Pancreas (tissue), 10 donors: ENCODE measurements around the gene PWWP2B. TPM values are rescaled to one million over a fixed set of nuclear protein-coding genes. Genes with fewer than 3 reads are reported as not detected.

ENCODE experiments used
- ATAC-seq, 4 donors: fragments of 200-7000 bp; cut with Tn5 transposase; one replicate each; pipeline versions ENCODE4 v1.8.0 to v1.9.1; 2020; ENCODE audit warnings: mild to moderate bottlenecking in 4 of 4, moderate library complexity in 4 of 4
- DNase-seq, 6 donors: peaks; one replicate each; pipeline ENCODE4 v3.0.0-alpha.2; 2020
- FAIRE-seq: peaks from 2 replicates; lab custom pipeline; 2012; peaks lifted over from hg19 to GRCh38; lab: Jason Lieb, UNC
- H3K27ac ChIP-seq, 4 donors: fragments of 200-600 bp; sonication (generic); 1 replicate in 3 of 4; 2 replicates in 1 of 4; pipeline versions ENCODE4 v1.5.0 to v1.8.0; 2020
- H3K27me3 ChIP-seq, 4 donors: fragments of 200-600 bp; one replicate each; pipeline ENCODE4 v1.8.0; 2021
- H3K36me3 ChIP-seq, 3 donors: fragments of 200-600 bp; sonication (generic) in 1 of 3; one replicate each; pipeline versions ENCODE4 v1.5.0 to v1.8.0; 2020 to 2021
- H3K4me1 ChIP-seq, 3 donors: fragments of 200-600 bp; one replicate each; pipeline ENCODE4 v1.8.0; 2021
- H3K4me3 ChIP-seq, 4 donors: fragments of 200-600 bp; sonication (generic) in 2 of 4; one replicate each; pipeline versions ENCODE4 v1.5.0 to v1.8.0; 2020 to 2021
- H3K9me3 ChIP-seq, 4 donors: fragments of 200-600 bp; one replicate each; pipeline ENCODE4 v1.8.0; 2021
- WGBS, 2 donors: extraction: QIAGEN DNeasy Blood & Tissue Kit; methylation state at CpG; one replicate each; pipeline ENCODE4 v1.1.7; 2013; 5-methylcytosine and 5-hydroxymethylcytosine counted together
- intact Hi-C, 3 donors: fragments of 100-400 bp; cut with DNase I; formaldehyde crosslinking; loops; one replicate each; pipeline versions ENCODE4 v1.11.1 to v1.14.2; 2022
- polyA plus RNA-seq, 2 donors: library from polyadenylated mRNA; stranded (reverse); fragments of 200-250 nt; gene quantifications; one replicate each; pipeline ENCODE4 v1.2.3, GENCODE V29; 2013
- total RNA-seq, 6 donors: library from RNA; stranded (reverse); fragmentation: NEBNext Ultra II Directional in 4 of 6; extraction: Animal tissue kit (Norgen Biotek cat#: 25700) in 4 of 6; gene quantifications; one replicate each; pipeline versions ENCODE4 v1.2.1 to v1.2.4, GENCODE V29; 2021 to 2023
- TF ChIP-seq, protein P1 (sequence below), 4 donors: fragments of 200-600 bp; sonication (generic) in 3 of 4; IDR thresholded peaks; one replicate each; pipeline versions ENCODE4 v1.5.0 to v1.8.0; 2021; ENCODE audit warnings: antibody characterized with exemption in 4 of 4
- donor health status: healthy with polysubstance abuse.
- donor health status: DM: no; HTN: no; CAD: no; lungs with moderate emphysema.
- donor health status: DM: no; HTN: no; CAD: no.
- donor health status: control.
- donor health status: control.
- donor health status: Bipolar disorder and iron deficiency.
- donor health status: DM: yes; HTN: yes; CAD: no.
- donor health status: DM: no; HTN: no; CAD: no.
- donor health status: DM: no; HTN: no; CAD: no.
- donor health status: DM: yes; HTN: yes; CAD: no.

Gene PWWP2B
- total and polyA plus RNA-seq, 8 donors, result 17.8 to 44.1 (median 25.2) TPM

DNA sequence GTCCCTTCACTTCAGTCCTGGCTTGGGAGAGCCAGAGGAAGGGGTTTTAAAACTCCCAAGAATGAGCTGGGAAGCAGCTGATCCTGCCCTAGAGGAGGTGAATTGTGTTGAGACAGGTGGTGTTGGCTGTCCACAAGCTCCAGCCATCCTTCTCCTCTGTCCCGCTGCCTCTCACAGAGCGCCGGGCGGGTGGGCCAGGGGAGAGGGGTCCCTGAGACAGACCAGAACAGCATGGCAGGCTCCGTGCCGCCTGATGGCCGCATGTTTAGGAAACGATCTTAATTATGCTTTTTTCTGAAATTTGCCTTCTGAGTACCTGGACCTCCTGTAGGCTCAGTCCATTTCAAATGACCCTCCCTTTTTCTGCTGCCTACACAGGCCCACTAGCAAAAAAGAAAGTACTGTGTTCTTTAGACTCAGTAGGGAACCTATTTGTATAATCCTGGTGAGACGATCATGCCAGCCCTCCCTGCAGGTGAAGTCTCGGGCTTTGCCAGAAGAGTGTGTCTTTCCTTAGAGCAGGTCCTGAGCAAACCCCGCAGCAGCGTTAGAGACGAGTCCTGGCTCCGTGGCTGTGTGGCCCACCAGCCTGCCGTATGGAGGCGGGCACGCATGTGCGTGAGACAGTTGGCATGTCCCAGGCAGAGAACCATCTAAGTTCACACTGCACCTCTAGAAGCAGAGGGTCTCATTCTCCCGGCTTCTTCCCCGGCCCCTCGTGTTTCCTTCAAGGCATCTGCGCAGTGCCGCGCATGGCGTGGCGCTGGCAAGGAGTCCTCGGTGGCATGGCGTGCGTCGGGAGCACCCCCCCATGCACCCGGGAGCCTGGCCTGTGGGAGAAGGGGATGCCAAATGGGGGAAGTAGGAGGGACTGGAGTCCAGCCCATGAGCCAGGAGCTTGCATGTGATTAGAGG lies 26.3 kb upstream of the PWWP2B start:
- intact Hi-C loops, result no loop called here
- peak in 1 of 6 donors; percentile 41 for DNase-seq

DNA sequence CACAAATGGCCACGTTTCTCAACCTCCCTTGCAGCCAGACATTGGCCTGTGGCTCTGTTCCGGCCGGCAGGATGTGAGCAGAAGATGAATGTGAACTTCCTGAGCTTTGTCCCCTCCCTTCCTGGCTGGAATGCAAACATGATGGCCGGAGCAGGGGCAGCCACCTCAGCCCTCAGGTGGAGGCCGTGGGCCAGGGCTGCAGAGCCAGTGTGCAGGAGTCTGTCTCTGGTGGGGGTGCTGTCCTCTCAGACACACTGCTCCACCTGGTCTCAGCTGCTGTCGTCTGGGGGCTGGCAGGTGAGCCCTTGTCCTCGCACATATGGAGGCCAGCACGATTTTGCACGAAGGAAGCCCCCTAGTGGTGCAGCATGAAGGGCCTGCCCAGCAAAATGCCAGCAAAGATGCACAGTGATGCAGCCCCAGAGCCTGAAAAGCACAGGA lies 25.3 kb upstream of the PWWP2B start:
- no peak overlapping the region for H3K4me3 ChIP-seq
- H3K9me3 ChIP-seq, result no peaks in the 10 kb centered on the region
- ATAC-seq, result no peak
- intact Hi-C loops, result no loop called here
- no peaks in the 10 kb centered on the region for H3K27me3 ChIP-seq
- no peaks in the 10 kb centered on the region for H3K36me3 ChIP-seq
- no peaks in the 10 kb centered on the region for H3K4me1 ChIP-seq
- DNase-seq, result peak in 1 of 6 donors; percentile 53
- FAIRE-seq, result no peak
- TF ChIP-seq, protein P1, sequence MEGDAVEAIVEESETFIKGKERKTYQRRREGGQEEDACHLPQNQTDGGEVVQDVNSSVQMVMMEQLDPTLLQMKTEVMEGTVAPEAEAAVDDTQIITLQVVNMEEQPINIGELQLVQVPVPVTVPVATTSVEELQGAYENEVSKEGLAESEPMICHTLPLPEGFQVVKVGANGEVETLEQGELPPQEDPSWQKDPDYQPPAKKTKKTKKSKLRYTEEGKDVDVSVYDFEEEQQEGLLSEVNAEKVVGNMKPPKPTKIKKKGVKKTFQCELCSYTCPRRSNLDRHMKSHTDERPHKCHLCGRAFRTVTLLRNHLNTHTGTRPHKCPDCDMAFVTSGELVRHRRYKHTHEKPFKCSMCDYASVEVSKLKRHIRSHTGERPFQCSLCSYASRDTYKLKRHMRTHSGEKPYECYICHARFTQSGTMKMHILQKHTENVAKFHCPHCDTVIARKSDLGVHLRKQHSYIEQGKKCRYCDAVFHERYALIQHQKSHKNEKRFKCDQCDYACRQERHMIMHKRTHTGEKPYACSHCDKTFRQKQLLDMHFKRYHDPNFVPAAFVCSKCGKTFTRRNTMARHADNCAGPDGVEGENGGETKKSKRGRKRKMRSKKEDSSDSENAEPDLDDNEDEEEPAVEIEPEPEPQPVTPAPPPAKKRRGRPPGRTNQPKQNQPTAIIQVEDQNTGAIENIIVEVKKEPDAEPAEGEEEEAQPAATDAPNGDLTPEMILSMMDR (IDR thresholded peaks at IDR 0.05), result no peak
- H3K27ac ChIP-seq, result no peak overlapping the region
- 78 to 82% methylated on average over 9 of the region's 9 CpGs for WGBS, 2 donors

More for the DNA sequence above, 26.3 kb upstream of the PWWP2B start:
- no peak overlapping the region for H3K4me3 ChIP-seq
- H3K9me3 ChIP-seq, result no peaks in the 10 kb centered on the region
- H3K27me3 ChIP-seq, result no peaks in the 10 kb centered on the region
- no peak for FAIRE-seq
- peaks cover 0 to 9% (median 0%) of the 10 kb centered on the region in 3 donors for H3K36me3 ChIP-seq
- TF ChIP-seq, protein P1 (IDR thresholded peaks at IDR 0.05), result no peak
- WGBS, 2 donors, result 94 to 95% methylated on average over 31 of the region's 31 CpGs
- no peaks in the 10 kb centered on the region for H3K4me1 ChIP-seq
- H3K27ac ChIP-seq, result no peak overlapping the region
- no peak for ATAC-seq

GRCh38 chr10:132372516-132373095 lies 24.4 kb upstream of the PWWP2B start:
- Histone ChIP-seq H3K4me1 (no peaks in the 10 kb centered on the region), H3K27ac (no peak overlapping the region), H3K27me3 (no peaks in the 10 kb centered on the region), H3K36me3 (no peaks in the 10 kb centered on the region), H3K4me3 (no peak overlapping the region), H3K9me3 (no peaks in the 10 kb centered on the region)
- WGBS, 2 donors, result 87 to 91% methylated on average over 16 of the region's 16 CpGs
- intact Hi-C loops, result no loop called here
- no peak for FAIRE-seq
- TF ChIP-seq, protein P1 (IDR thresholded peaks at IDR 0.05), result no peak
- peak in 1 of 6 donors; percentile 44 for DNase-seq
- no peak for ATAC-seq

DNA sequence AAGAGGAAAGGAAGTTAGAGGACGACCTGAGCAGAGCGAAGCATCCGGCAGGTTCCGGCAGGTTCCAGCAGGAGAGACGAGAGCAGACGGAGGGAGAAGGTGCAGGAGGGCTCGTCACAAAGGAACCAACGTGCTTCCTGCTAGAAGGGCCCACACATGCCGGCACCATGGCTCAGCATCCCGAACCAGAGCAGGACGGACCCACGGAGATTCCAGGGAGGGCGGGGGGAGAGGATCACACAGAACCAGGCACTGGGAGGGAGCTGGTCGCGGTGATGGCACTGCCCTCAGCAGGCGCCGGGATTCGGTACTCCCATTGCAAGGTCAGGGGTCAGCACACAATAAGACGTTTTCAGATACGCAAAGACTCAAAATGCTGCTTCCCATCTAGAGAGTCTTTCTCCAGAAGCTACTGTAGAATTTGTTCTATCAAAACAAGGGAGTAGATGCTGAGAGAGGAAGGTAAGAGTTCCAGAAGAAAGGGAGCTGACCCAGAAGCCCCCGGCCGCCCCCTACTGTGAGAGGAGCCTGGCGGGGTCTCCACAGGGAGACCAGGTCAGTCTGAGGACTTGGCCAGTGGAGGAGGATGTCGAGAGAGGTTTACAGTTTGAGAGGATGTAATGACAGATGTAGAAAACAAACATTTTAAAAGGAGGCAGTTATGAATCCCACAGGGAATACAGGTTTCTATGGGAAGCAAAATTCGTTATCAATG lies 23.6 kb upstream of the PWWP2B start:
- FAIRE-seq, result no peak
- intact Hi-C loops, result no loop called here
- DNase-seq, result peak in 1 of 6 donors; percentile 48

More for the DNA sequence above, 23.6 kb upstream of the PWWP2B start:
- Histone ChIP-seq H3K4me1 (no peaks in the 10 kb centered on the region), H3K4me3 (no peak overlapping the region), H3K27ac (no peak overlapping the region), H3K36me3 (no peaks in the 10 kb centered on the region), H3K9me3 (no peaks in the 10 kb centered on the region), H3K27me3 (no peaks in the 10 kb centered on the region)
- TF ChIP-seq, protein P1 (IDR thresholded peaks at IDR 0.05), result no peak
- no peak for ATAC-seq
- 87 to 88% methylated on average over 25 of the region's 25 CpGs for WGBS, 2 donors
